H9 (cell line): ENCODE measurements around the gene CELF1. TPM values are rescaled to one million over a fixed set of nuclear protein-coding genes. Genes with fewer than 3 reads are reported as not detected.

Experiments used
- DNase-seq: peaks from one replicate; pipeline ENCODE4 v3.0.0-alpha.2; 2017
- H2AFZ ChIP-seq: one replicate; pipeline ENCODE4 v1.6.1; 2013; ENCODE audit warnings: mild to moderate bottlenecking, low read length, control low read depth, moderate library complexity
- H2AK5ac ChIP-seq: 2 replicates; pipeline ENCODE4 v1.6.1; 2013; ENCODE audit warnings: low read length, control low read depth, mixed read lengths; ENCODE audit not compliant: insufficient read length
- H2BK120ac ChIP-seq: one replicate; pipeline ENCODE4 v1.6.1; 2013; ENCODE audit warnings: low read depth, mild to moderate bottlenecking, low read length, control low read depth, inconsistent platforms; ENCODE audit not compliant: poor library complexity, severe bottlenecking
- H2BK12ac ChIP-seq: 2 replicates; pipeline ENCODE4 v1.6.1; 2013; ENCODE audit warnings: low read length, control low read depth, mixed read lengths, low read depth; ENCODE audit not compliant: insufficient read length
- H2BK15ac ChIP-seq: 2 replicates; pipeline ENCODE4 v1.6.1; 2013; ENCODE audit warnings: low read depth, low read length, control low read depth
- H2BK20ac ChIP-seq: one replicate; pipeline ENCODE4 v1.6.1; 2013; ENCODE audit warnings: low read depth, mild to moderate bottlenecking, low read length, control low read depth, inconsistent platforms; ENCODE audit not compliant: poor library complexity, severe bottlenecking
- H2BK5ac ChIP-seq: 2 replicates; pipeline ENCODE4 v1.6.1; 2013; ENCODE audit warnings: low read length, control low read depth, mixed read lengths; ENCODE audit not compliant: insufficient read length
- H3K14ac ChIP-seq: 2 replicates; pipeline ENCODE4 v1.6.1; 2013; ENCODE audit warnings: low read length, control low read depth; ENCODE audit not compliant: insufficient read depth
- H3K18ac ChIP-seq: 2 replicates; pipeline ENCODE4 v1.6.1; 2013; ENCODE audit warnings: low read depth, mild to moderate bottlenecking, mixed read lengths, low read length, control low read depth; ENCODE audit not compliant: insufficient read length
- H3K23ac ChIP-seq: 2 replicates; pipeline ENCODE4 v1.6.1; 2013; ENCODE audit warnings: low read length, control low read depth, mixed read lengths, low read depth; ENCODE audit not compliant: insufficient read length
- H3K23me2 ChIP-seq: 2 replicates; pipeline ENCODE4 v1.6.1; 2013; ENCODE audit warnings: low read depth, mild to moderate bottlenecking, mixed read lengths, low read length, control low read depth; ENCODE audit not compliant: insufficient read length, poor library complexity, severe bottlenecking
- H3K27ac ChIP-seq: 2 replicates; pipeline ENCODE4 v1.5.1; 2013; ENCODE audit warnings: low read length, control low read depth, mixed read lengths, low read depth; ENCODE audit not compliant: insufficient read length
- H3K27me3 ChIP-seq: 2 replicates; pipeline ENCODE4 v1.6.1; 2013; ENCODE audit warnings: low read length, control low read depth, inconsistent platforms; ENCODE audit not compliant: insufficient read depth
- H3K4ac ChIP-seq: 2 replicates; pipeline ENCODE4 v1.6.1; 2013; ENCODE audit warnings: low read depth, mild to moderate bottlenecking, control low read depth, inconsistent platforms, low read length, moderate library complexity
- H3K4me1 ChIP-seq: 2 replicates; pipeline ENCODE4 v1.6.1; 2013; ENCODE audit warnings: low read length, control low read depth, inconsistent platforms; ENCODE audit not compliant: insufficient read depth
- H3K4me2 ChIP-seq: 2 replicates; pipeline ENCODE4 v1.6.1; 2013; ENCODE audit warnings: low read length, control low read depth, mixed read lengths; ENCODE audit not compliant: insufficient read length, insufficient read depth
- H3K56ac ChIP-seq: 2 replicates; pipeline ENCODE4 v1.6.1; 2013; ENCODE audit warnings: low read depth, mild to moderate bottlenecking, mixed read lengths, low read length, control low read depth; ENCODE audit not compliant: insufficient read length
- H3K79me1 ChIP-seq: 2 replicates; pipeline ENCODE4 v1.6.1; 2013; ENCODE audit warnings: low read depth, mild to moderate bottlenecking, moderate library complexity, low read length, control low read depth, inconsistent platforms; ENCODE audit not compliant: insufficient read depth, poor library complexity, severe bottlenecking
- H3K79me2 ChIP-seq: 2 replicates; pipeline ENCODE4 v1.6.1; 2013; ENCODE audit warnings: low read length, control low read depth, inconsistent platforms; ENCODE audit not compliant: insufficient read depth
- H3K9ac ChIP-seq: 2 replicates; pipeline ENCODE4 v1.6.1; 2013; ENCODE audit warnings: low read length, control low read depth, mixed read lengths; ENCODE audit not compliant: insufficient read length; ENCODE audit errors: extremely low read depth
- H3K9me3 ChIP-seq: one replicate; pipeline ENCODE4 v1.6.1; 2013; ENCODE audit warnings: low read depth, low read length, inconsistent platforms; ENCODE audit not compliant: control insufficient read depth
- H3T11ph ChIP-seq: one replicate; pipeline ENCODE4 v1.6.1; 2013; ENCODE audit warnings: mild to moderate bottlenecking, low read length, control low read depth, inconsistent platforms
- H4K20me1 ChIP-seq: one replicate; pipeline ENCODE4 v1.6.1; 2013; ENCODE audit not compliant: control insufficient read depth, insufficient read length, insufficient read depth
- H4K5ac ChIP-seq: 2 replicates; pipeline ENCODE4 v1.6.1; 2013; ENCODE audit warnings: low read depth, mild to moderate bottlenecking, mixed read lengths, low read length, control low read depth; ENCODE audit not compliant: insufficient read length
- H4K8ac ChIP-seq: replicated peaks from 2 replicates; pipeline ENCODE4 v1.6.1; 2013; ENCODE audit warnings: low read length, control low read depth, mixed read lengths, low read depth; ENCODE audit not compliant: insufficient read length
- H4K91ac ChIP-seq: 2 replicates; pipeline ENCODE4 v1.6.1; 2013; ENCODE audit warnings: low read depth, mild to moderate bottlenecking, moderate library complexity, mixed read lengths, low read length, control low read depth; ENCODE audit not compliant: insufficient read length
- H3K27ac Mint-ChIP-seq, 3 experiments: 2 replicates in 2 of 3; 3 replicates in 1 of 3; pipeline ENCODE4 v1.8.0; 2020 to 2021; ENCODE audit warnings: mixed read lengths in 3 of 3, mild to moderate bottlenecking in 1 of 3, moderate library complexity in 1 of 3
- H3K27me3 Mint-ChIP-seq: 2 replicates; pipeline ENCODE4 v1.8.0; 2021; ENCODE audit warnings: low read depth, mild to moderate bottlenecking, moderate library complexity, mixed read lengths
- H3K36me3 Mint-ChIP-seq, 3 experiments: 2 replicates in 2 of 3; 3 replicates in 1 of 3; pipeline ENCODE4 v1.8.0; 2020 to 2021; ENCODE audit warnings: low read depth in 3 of 3, mixed read lengths in 3 of 3; ENCODE audit not compliant: insufficient read depth in 1 of 3
- H3K4me1 Mint-ChIP-seq, 2 experiments: 2 replicates each; pipeline ENCODE4 v1.8.0; 2020; ENCODE audit warnings: mixed read lengths in 2 of 2
- H3K4me3 Mint-ChIP-seq, 2 experiments: 2 replicates in 1 of 2; 3 replicates in 1 of 2; pipeline ENCODE4 v1.8.0; 2020 to 2021; ENCODE audit warnings: mild to moderate bottlenecking in 2 of 2, mixed read lengths in 2 of 2, moderate library complexity in 1 of 2
- H3K9me3 Mint-ChIP-seq, 2 experiments: 2 replicates in 1 of 2; 3 replicates in 1 of 2; pipeline ENCODE4 v1.8.0; 2020; ENCODE audit warnings: mild to moderate bottlenecking in 2 of 2, mixed read lengths in 2 of 2, moderate library complexity in 1 of 2
- CTCF ChIP-seq: fragments of 200-600 bp; sonication (generic); conservative IDR thresholded peaks from 3 replicates; pipeline ENCODE4 v1.8.0; 2021; ENCODE audit warnings: antibody characterized with exemption, mild to moderate bottlenecking
- WGBS: extraction: QIAGEN DNeasy Blood & Tissue Kit; methylation state at CpG from one replicate; pipeline ENCODE4 v1.1.7; 2013; ENCODE audit warnings: missing lambda C conversion rate, low lambda C conversion rate, mixed read lengths; ENCODE audit not compliant: insufficient read length; ENCODE audit errors: extremely low coverage; 5-methylcytosine and 5-hydroxymethylcytosine counted together
- total RNA-seq: library from RNA; stranded (reverse); gene quantifications from 2 replicates; pipeline ENCODE4 v1.2.1, GENCODE V29; 2021

CELF1 gene
- total RNA-seq, 1 experiment from 2014 or later, result 211 TPM

GRCh38 chr11:47571357-47571729 is 18.4 kb upstream of the CELF1 start:
- H4K91ac ChIP-seq, result no peak overlapping the region
- H3K9ac ChIP-seq, result no peak overlapping the region
- H2BK15ac ChIP-seq, result no peak overlapping the region
- no peak for TF ChIP-seq CTCF
- no peaks in the 10 kb centered on the region for H3K4me1 ChIP-seq
- no peak overlapping the region for H2AK5ac ChIP-seq
- Mint-ChIP-seq H3K9me3 (no peaks in the 10 kb centered on the region), H3K27me3 (no peaks in the 10 kb centered on the region), H3K36me3 (peaks cover 21 to 75% (median 66%) of the 10 kb centered on the region in 3 experiments), H3K4me1 (peaks cover 5 to 6% of the 10 kb centered on the region in 2 experiments; a peak in 3 of 4 replicates), H3K27ac (no peak overlapping the region; a peak in 1 of 7 replicates), H3K4me3 (no peak overlapping the region)
- H2BK20ac ChIP-seq, result no peak overlapping the region
- no peak overlapping the region for H3K4me2 ChIP-seq
- H2BK12ac ChIP-seq, result no peak overlapping the region
- H3K23ac ChIP-seq, result no peak overlapping the region
- DNase-seq, result no peak
- no peak overlapping the region for H4K5ac ChIP-seq
- no peaks in the 10 kb centered on the region for H4K20me1 ChIP-seq
- no peaks in the 10 kb centered on the region; the same call in 1 of the 2 replicates for H3K79me2 ChIP-seq
- H4K8ac ChIP-seq, result no peak overlapping the region
- no peak overlapping the region for H3K56ac ChIP-seq
- H3K27me3 ChIP-seq, result no peaks in the 10 kb centered on the region
- no peaks in the 10 kb centered on the region for H3K9me3 ChIP-seq
- H3T11ph ChIP-seq, result no peak overlapping the region
- H3K4ac ChIP-seq, result no peak overlapping the region
- WGBS, result no CpG with 5 or more reads among the region's 4 CpGs
- H3K23me2 ChIP-seq, result no peaks in the 10 kb centered on the region
- H3K18ac ChIP-seq, result no peak overlapping the region
- peaks cover 3% of the 10 kb centered on the region for H3K79me1 ChIP-seq
- no peak overlapping the region for H3K14ac ChIP-seq
- no peak overlapping the region for H2BK5ac ChIP-seq
- H2BK120ac ChIP-seq, result no peak overlapping the region
- no peak overlapping the region for H3K27ac ChIP-seq
- no peak overlapping the region for H2AFZ ChIP-seq
